Raji (cell line): ENCODE results near the gene DOK7.

Experiments
- POLR2A ChIP-seq: IDR thresholded peaks from 2 replicates; pipeline ENCODE4 v1.6.1; 2011; ENCODE audit warnings: low read depth, low read length, control low read depth; ENCODE audit not compliant: insufficient read depth

Gene DOK7

GRCh38 chr4:3445111-3445820 lies 17.8 kb upstream of the DOK7 start:
- TF ChIP-seq POLR2A = no peak

GRCh38 chr4:3445829-3446545 lies 17.1 kb upstream of the DOK7 start:
- TF ChIP-seq POLR2A = no peak

- no peak for TF ChIP-seq POLR2A
Measured at GRCh38 chr4:3446631-3447320, 16.3 kb upstream of the DOK7 start.

DNA sequence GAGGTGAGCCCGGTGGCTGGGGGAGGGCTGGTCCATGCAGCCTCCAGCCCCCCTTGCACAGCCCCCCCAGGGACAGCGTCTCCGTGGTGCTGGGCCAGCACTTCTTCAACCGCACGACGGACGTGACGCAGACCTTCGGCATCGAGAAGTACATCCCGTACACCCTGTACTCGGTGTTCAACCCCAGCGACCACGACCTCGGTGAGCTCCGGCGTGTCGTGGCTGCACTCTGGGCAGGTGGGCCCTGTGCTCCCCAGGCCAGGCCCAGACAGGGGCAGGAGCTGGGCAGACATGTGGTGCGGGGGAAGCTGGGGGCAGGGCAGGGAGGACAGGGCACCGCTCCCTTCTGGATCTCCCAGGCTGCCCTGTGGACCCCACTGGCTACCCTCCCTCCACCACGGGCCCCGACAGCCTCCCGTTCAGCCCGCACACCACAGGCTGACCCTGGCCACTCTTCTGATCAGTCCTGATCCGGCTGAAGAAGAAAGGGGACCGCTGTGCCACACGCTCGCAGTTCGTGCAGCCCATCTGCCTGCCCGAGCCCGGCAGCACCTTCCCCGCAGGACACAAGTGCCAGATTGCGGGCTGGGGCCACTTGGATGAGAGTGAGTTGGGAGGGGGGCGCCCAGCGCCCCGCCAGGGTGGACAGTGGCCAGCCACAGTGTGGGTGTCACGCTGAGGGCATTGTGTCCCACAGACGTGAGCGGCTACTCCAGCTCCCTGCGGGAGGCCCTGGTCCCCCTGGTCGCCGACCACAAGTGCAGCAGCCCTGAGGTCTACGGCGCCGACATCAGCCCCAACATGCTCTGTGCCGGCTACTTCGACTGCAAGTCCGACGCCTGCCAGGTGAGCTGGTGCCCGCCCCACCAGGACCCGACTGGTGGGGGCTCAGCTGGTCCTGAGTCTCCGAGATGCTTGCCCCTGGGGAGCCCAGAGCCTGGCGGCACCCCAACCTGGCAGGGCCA lies 15.4 kb upstream of the DOK7 start:
- TF ChIP-seq POLR2A = no peak

DNA sequence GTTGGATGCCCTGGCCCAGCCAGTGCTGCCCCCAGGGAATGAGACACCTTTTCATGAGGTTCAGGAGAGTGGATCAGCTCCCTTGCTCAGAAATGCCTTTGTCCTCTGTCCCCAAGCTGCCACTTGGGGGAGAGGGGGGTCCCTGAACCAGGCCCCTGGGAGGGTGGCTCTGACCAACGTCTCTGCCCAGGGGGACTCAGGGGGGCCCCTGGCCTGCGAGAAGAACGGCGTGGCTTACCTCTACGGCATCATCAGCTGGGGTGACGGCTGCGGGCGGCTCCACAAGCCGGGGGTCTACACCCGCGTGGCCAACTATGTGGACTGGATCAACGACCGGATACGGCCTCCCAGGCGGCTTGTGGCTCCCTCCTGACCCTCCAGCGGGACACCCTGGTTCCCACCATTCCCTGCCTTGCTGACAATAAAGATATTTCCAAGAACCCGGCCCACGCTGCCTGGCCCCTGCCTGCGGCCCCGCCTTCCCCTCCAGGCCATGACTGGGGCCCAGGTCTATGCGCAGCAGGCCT lies 14.0 kb upstream of the DOK7 start:
- no peak for TF ChIP-seq POLR2A

DNA sequence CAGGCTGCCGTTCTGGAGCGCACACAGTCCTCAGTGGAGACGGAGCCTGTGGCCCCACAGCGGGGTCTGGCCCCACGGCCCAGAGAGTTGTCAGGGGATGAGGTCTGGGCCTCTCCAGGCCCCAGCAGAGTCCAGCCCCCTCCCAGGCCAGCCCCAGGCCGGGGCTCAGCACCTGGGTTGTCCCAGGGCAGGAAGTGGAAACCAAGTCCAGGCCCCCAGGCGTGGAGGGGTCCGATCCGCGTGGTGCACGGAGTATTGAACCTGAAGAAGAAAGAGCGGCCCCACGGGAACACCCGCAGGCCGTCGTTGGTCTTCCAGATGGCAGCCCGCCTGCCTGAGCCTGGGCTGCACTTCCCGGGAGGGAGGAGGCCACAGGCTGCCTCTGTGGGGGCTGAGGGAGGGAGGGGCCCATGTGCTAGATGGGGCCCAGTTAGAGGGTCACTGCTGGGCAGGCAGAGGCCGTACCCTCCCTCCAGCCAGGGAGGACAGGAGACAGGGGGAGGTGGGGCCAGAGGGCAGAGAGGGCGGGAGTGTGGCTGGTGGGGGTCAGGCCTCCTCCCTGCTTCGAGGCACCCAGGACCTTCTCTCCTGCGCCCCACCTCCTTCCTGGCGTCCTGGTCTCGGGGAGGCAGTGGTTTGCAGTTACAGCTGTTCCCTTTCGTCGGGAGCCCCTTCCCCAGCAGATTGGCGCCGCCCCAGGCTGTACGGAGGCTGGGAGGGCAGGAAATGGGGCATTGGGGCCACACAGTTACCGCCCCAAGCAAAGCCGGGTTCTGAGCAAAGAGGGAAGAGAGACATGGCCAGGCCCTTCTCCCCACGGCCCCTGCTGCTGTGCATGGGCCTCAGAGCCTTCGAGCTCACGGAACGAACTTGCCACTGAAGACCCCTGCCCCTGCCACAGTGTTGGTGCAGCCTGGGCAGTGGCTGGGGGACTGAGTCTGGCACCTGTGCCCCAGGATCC lies 13.3 kb upstream of the DOK7 start:
- no peak for TF ChIP-seq POLR2A

GRCh38 chr4:3450643-3451042 lies 12.5 kb upstream of the DOK7 start:
- TF ChIP-seq POLR2A = no peak

DNA sequence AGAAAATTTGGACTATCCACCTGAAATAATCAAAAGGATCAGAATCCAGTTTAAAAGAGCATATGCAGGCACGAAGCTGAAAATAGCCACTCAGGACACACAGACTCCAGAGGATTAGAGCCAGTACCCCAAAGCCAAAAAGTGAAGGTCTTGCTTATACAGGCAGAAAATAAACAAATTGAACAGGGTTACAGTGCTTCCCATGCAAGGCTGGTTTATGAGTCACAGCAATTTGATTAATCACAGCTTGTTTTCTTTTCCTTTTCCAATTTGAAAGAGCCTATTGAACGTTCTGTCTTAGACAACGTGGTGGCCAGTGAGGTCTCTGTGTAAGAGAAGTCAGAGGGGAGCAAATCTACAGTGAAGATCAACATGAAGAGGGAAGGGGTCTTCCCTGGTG lies 11.2 kb upstream of the DOK7 start:
- TF ChIP-seq POLR2A = no peak

GRCh38 chr4:3452376-3452775 lies 10.7 kb upstream of the DOK7 start:
- TF ChIP-seq POLR2A = no peak

DNA sequence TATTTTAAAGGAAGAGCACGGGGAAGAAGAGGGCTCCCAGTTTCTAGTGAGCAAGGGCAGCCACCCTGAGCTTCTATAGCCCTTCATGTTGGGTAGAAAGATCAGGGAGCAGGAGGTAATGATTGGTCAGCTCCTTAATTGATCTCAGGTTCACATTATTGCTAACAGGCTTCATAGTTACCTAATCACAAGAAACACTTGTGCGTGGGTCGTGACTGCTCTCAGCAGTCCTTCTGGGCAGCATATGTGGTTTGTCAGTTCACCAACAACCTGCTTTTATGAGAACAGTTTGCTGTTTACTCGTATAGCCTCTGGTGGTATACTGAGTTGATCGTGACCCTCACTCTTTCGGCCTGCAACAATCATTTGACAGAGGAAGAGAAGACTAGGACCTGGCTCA lies 4.7 kb upstream of the DOK7 start:
- TF ChIP-seq POLR2A = no peak

- TF ChIP-seq POLR2A = no peak
Measured at GRCh38 chr4:3460926-3461325, 2.2 kb upstream of the DOK7 start.

DNA sequence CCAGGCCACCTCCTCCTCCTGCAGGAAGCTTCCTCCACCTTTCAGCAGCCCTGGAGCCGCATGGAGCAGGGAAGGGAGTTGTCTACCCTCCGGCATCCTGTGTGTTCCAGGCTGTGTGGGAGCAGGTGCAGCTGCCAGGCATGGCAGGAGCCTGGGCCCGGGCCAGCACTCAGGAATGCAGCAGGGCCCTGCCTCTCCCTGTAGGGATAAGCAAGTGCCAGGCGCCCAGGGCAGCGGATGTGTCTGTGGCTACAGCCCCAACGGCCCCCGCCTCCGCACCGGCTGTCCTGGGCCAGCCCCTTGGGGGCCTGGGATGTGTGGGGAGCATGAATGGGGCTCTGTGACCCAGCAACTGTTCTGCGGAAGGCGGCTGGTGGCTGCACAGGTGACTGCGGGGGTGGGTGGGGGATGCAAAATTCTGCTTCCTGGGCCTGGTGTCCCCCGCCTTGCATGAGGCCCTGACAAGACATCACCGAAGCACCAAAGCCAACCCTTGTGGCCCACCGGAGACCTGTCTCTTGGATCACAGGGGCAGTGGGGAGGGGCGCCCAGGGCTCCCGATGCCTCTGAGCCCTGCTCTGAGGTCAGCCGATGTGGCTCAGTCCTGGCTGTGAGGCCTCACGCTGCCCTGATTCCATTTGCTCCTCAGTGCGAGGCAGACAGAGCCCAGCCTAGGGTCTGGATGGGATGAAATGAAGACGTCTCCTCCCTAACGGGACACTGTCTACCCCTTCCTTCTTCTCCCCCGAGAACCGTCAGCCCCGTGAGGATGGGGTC lies 1.4 kb upstream of the DOK7 start:
- no peak for TF ChIP-seq POLR2A

DNA sequence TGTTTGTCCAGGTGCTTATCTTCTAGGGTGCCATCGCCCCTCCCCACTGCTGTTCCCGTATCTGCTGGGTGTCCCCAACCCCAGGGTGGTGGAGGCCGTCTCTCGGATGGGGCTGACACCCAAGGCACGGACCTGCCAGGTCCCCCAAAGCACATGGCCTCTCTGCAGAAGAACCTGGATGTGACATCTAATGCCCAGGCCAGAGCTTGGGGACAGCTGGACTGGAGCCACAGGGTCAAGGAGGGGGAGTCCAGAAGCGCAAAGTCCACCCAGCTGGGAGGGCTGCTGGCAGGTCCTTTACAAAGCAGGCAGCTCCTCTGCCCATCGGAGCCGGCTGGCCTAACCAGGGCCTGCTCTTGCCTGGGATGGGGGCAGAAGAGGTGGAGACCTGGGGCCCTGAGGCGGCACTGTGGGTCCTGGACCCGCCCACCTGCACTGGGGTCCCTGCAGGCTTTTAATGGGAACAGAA lies 751 bp upstream of the DOK7 start:
- no peak for TF ChIP-seq POLR2A
